Skin epidermis (tissue), 12 donors: Measurements from ENCODE around the gene ARFGAP3.
A peak's percentile ranks its signal among the peaks of the same experiment; 100 is the strongest.

Source experiments
- H3K27ac ChIP-seq, 21 experiments: fragments of 200-600 bp; sonication (generic) in 11 of 21; one replicate each; pipeline ENCODE4 v1.5.0; 2020; ENCODE audit warnings: mild to moderate bottlenecking in 3 of 21, inconsistent platforms in 2 of 21, moderate library complexity in 2 of 21
- H3K4me3 ChIP-seq, 7 experiments: fragments of 200-600 bp; sonication (generic) in 2 of 7; one replicate each; pipeline ENCODE4 v1.5.0; 2020; ENCODE audit warnings: inconsistent platforms in 2 of 7, mild to moderate bottlenecking in 2 of 7, moderate library complexity in 1 of 7

The ARFGAP3 gene, protein sequence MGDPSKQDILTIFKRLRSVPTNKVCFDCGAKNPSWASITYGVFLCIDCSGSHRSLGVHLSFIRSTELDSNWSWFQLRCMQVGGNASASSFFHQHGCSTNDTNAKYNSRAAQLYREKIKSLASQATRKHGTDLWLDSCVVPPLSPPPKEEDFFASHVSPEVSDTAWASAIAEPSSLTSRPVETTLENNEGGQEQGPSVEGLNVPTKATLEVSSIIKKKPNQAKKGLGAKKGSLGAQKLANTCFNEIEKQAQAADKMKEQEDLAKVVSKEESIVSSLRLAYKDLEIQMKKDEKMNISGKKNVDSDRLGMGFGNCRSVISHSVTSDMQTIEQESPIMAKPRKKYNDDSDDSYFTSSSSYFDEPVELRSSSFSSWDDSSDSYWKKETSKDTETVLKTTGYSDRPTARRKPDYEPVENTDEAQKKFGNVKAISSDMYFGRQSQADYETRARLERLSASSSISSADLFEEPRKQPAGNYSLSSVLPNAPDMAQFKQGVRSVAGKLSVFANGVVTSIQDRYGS

DNA sequence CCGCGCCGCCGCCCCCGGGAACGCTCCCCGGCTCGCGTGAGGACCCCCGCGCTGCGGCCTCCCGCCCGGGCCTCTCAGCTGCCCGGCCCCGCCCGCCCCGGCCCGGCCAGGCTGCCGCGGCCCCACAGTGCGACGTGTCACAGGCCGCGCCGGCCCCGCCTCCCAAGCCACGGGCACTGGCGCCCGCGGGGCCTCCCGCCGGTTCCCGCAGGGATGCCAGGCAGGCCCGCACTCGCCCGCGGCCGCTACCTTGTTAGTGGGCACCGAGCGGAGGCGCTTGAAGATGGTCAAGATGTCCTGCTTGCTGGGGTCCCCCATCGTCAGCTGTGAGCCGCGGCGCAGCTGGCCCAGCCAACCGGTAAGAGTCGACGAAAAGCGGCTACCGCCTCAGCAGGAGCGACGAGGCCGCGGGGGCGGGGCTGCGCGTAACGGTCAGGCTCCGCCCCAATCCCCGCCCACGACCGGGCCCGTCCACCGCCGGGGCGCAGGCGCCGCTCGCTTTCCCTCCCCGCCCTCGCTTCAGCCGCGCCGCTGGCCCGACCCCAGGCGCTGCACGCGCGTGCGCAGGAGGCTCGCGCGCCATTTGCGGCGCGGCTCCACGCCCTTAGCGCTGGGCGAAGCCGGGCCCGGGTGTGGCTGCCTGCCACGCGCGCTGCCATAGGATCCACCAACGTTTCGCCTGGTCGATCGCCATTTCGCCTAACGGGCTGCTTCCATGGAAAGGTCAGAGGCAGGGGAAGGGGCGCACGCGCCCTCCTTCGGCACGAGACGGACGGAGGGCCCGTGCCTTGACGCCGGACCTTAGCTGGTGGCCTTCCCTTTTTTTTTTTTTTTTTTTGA is at the start of gene ARFGAP3:
Gene ARFGAP3, minus strand, starts transcription at position 409 of the 840 bp plus-strand sequence. Its CDS starts 91 bp downstream, at position 318.
- Histone ChIP-seq H3K4me3 (peak within 1 kb of the TSS; percentile 44 to 86 (median 66)), H3K27ac (peak within 1 kb of the TSS; percentile 79 to 99 (median 91))

DNA sequence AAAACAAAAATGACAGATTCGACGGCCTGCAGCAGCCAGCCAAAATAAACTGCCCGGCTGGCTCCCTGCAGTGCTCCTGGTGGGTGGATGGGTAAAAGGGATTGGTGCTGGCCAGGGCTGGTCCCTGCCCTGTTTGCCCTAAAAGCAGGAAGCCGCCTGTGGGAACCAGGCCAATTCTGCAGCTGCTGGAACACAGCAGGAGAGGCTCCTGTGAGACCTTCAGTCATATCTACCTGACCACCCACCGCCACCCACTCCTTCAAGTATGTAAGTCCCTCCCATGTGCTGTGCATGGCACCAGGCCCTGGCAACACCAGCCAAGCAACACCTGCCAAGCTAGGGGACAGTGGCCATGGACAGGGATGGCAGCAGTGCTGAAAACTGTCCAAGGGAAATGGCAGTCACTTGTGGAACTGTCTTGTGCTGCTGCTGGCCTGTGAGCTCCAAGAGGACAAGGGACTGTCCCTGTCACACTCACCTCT is 48.7 kb upstream of the ARFGAP3 start:
- H3K4me3 ChIP-seq: no peak overlapping the region
- peak overlapping the region in 6 of 21 experiments; percentile 7 to 33 (median 20) for H3K27ac ChIP-seq

DNA sequence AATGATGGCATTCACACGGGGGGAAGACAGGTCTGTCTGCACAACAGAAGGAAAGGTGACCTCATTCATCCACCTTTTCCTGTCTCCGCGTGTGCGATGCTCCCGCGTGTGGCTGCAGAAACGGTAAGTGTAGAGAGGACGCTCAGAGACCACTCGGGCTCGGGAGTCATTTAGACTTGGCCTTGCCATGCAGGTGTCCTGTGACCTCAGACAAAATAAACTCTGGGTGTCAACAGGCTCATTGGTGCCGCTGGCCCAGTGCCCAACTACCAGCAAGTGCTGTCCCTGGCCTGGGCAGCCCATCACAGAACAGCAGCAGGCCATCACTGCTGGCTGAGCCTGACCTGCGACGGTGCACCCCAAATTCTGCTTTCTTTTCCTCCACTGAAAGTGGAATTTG is 48.1 kb upstream of the ARFGAP3 start:
- Histone ChIP-seq H3K4me3 (no peak overlapping the region), H3K27ac (peak overlapping the region in 2 of 21 experiments; percentile 21 to 33)

GRCh38 chr22:42904050-42904449 is 47.0 kb upstream of the ARFGAP3 start:
- Histone ChIP-seq H3K27ac (peak overlapping the region in 1 of 21 experiments; percentile 1), H3K4me3 (no peak overlapping the region)

GRCh38 chr22:42902875-42903510 is 45.9 kb upstream of the ARFGAP3 start:
- Histone ChIP-seq H3K27ac (no peak overlapping the region), H3K4me3 (no peak overlapping the region)

GRCh38 chr22:42901790-42902508 is 44.9 kb upstream of the ARFGAP3 start:
- Histone ChIP-seq H3K27ac (no peak overlapping the region), H3K4me3 (no peak overlapping the region)

DNA sequence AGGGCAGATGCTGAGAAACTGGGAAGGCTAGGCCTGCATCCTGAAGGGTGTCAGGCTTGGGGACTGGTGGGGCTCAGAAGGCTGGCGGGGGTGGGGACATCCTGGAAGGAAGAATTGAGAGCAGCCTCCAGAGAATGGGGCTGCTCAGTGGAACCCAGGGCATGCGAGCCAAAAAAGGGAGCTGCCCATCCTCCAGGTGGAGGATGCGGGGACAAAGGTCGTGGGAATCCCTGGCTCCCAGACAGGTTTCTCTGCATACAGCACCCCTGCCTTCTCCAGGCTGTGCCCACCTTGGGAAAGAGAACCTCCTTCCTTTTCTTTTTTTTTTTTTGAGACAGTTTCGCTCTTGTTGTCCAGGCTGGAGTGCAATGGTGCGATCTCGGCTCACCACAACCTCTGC is 40.9 kb upstream of the ARFGAP3 start:
- Histone ChIP-seq H3K4me3 (no peak overlapping the region), H3K27ac (no peak overlapping the region)

GRCh38 chr22:42895541-42895981 is 38.5 kb upstream of the ARFGAP3 start:
- no peak overlapping the region for H3K4me3 ChIP-seq

GRCh38 chr22:42895087-42895486 is 38.0 kb upstream of the ARFGAP3 start:
- H3K27ac ChIP-seq: peak overlapping the region in 13 of 21 experiments; percentile 14 to 79 (median 56)
- no peak overlapping the region for H3K4me3 ChIP-seq

More at GRCh38 chr22:42895541-42895981, 38.5 kb upstream of the ARFGAP3 start:
- H3K27ac ChIP-seq: peak overlapping the region in 14 of 21 experiments; percentile 12 to 79 (median 46)

DNA sequence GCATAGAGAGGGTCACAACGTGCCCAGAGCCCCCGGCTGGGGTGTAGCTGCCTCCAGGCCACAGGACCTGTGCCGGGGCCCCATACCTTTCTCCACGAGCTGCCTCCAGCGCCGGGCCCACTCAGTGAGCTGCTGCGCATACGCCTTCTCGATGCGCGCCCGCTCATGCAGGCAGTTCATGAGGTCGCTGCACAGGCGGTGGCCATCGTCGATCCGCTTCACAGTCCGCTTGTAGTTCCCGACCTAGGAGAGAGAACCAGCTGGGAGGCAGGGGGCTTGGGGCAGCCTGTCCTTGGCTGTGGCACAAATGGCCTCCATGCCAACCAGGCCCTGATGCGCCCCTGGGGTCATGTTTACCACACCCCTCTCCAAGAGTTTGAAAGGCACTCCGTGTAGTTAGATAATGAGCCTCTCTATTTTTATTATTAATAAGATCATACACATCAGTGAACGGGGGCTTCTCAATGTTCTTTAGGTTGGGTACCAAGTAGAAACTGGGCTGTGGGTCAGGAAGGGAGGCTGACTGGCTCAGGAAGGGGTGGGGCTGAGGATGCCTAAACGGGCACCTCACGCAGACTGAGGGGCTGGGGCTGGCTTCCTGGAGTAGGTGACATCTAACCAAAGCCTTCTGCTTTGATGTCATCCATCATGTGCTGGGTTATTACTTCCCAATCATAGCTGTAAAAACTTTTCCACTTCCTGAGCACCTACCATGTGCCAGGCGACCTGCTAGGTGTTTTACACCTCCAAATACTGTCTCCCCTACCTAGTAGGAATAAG is 36.5 kb upstream of the ARFGAP3 start:
- peak overlapping the region in 10 of 21 experiments; percentile 5 to 79 (median 42) for H3K27ac ChIP-seq
- H3K4me3 ChIP-seq: no peak overlapping the region

DNA sequence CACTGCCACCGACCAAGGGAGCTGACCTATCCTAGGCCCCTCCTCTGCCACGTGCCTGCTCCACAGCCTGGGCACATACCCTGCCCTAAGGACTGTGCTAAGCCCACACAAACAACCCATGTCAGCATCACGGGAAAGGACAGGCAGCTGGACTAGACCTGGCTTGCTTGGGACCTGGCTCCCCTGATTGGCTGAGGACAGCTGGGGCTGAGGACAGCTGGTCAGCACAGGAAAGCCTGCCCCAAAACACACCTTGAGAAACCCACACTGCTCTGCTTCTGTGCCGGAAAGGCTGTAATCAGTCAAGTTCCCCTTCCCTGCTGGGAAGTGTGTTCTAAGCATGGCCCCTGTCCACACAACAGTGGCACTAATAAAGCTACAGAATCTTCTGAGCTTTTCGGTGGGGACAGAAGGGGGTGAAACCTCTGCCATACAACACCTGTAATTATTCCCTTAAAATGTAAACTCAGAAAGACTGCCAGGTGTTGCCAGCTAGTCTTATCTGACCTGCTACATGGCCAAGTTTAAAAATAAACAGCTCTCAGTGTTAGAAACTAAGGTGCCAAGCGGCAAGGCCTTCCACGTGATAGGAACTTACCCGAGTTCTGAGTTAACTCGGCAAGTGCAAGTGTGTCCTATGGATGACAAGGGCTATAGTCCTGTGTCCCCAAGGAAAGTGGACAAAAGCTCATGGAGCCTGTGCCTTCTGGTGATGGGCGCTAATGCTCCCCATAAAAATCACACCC is 35.7 kb upstream of the ARFGAP3 start:
- peak overlapping the region in 12 of 21 experiments; percentile 5 to 79 (median 40) for H3K27ac ChIP-seq
- no peak overlapping the region for H3K4me3 ChIP-seq

- Histone ChIP-seq H3K27ac (peak overlapping the region in 9 of 21 experiments; percentile 4 to 79 (median 47)), H3K4me3 (no peak overlapping the region)
Observed at GRCh38 chr22:42892156-42892555, 35.1 kb upstream of the ARFGAP3 start.

DNA sequence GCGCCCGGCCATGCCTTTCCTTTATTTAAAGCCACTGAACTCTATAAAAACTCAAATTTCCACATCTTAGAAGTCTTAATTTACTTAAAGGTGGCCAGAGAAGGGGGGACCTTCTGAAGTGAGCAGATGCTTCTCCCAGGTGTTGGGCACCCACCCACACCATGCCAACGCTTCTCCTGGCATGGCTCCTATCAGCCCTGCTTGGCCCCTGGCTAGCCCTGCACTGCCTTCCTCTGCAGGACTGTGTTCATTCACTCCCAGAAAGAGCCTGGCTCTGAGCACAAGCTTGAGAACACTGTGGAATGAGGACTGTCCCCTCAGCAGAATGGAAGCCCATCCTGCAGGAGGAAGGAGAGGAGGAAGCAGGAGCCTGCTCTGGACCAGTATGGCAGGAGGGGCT is 34.6 kb upstream of the ARFGAP3 start:
- Histone ChIP-seq H3K4me3 (no peak overlapping the region), H3K27ac (peak overlapping the region in 6 of 21 experiments; percentile 22 to 79 (median 55))

DNA sequence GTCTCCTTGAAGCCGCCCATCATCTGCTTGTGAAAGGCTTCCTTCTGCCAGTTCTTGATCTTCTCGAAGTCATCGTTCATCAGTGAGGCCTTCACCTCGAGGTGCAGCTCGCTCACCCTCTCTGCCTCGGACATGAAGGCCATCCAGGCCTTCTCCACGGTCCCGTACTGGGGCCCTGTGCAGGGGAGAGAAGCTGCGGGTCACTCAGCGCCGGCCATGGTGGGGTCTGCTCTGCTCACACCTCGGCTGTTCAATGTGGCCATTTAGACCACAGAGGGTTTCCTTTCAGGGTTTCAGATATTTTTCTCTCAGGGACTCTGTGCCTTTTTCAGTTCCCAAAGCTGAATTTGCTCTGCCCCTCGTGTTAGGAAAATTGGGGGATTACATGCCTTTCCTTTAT is 33.9 kb upstream of the ARFGAP3 start:
- no peak overlapping the region for H3K4me3 ChIP-seq
- H3K27ac ChIP-seq: peak overlapping the region in 2 of 21 experiments; percentile 18 to 34

- Histone ChIP-seq H3K4me3 (no peak overlapping the region), H3K27ac (peak overlapping the region in 8 of 21 experiments; percentile 0 to 77 (median 41))
Observed at GRCh38 chr22:42889304-42889703, 32.2 kb upstream of the ARFGAP3 start.

- Histone ChIP-seq H3K4me3 (no peak overlapping the region), H3K27ac (peak overlapping the region in 3 of 21 experiments; percentile 17 to 61 (median 17))
Observed at GRCh38 chr22:42887523-42888507, 30.7 kb upstream of the ARFGAP3 start.
